IMR-90 (cell line): ENCODE measurements around the gene CCDC97. TPM values are rescaled to one million over a fixed set of nuclear protein-coding genes. Genes with fewer than 3 reads are reported as not detected.

Source experiments
- ATAC-seq: fragments of 200-7000 bp; cut with Tn5 transposase; 2 replicates; pipeline ENCODE4 v1.9.1; 2020; ENCODE audit warnings: low read depth, mild to moderate bottlenecking, moderate library complexity
- BruUV-seq: library from RNA; stranded (reverse); fragments of 400-500 nt; replicated peaks from 2 replicates; lab custom pipeline; 2021; lab: Mats Ljungman, UMichigan
- CTCF ChIA-PET: fragments of 300-600 bp; formaldehyde crosslinking; extraction: SDS; loops from one replicate; lab custom pipeline; 2021; ENCODE audit warnings: antibody characterized with exemption; lab: Yijun Ruan, JAX
- POLR2A ChIA-PET: fragments of 300-600 bp; sonication (Branson Sonifier 250); formaldehyde crosslinking; loops from one replicate; lab custom pipeline; 2022; ENCODE audit warnings: antibody characterized with exemption; ENCODE audit not compliant: unreplicated experiment; lab: Charles Lee
- DNase-seq: peaks from one replicate; pipeline ENCODE4 v3.0.0; 2013
- H2AFZ ChIP-seq: replicated peaks from 2 replicates; pipeline ENCODE3; 2013; ENCODE audit warnings: low read length, mild to moderate bottlenecking; ENCODE audit not compliant: poor library complexity
- H2AK5ac ChIP-seq: 2 replicates; pipeline ENCODE4 v1.6.1; 2013; ENCODE audit warnings: low read depth, low read length, inconsistent platforms
- H2AK9ac ChIP-seq: replicated peaks from 2 replicates; pipeline ENCODE3; 2013; ENCODE audit warnings: mild to moderate bottlenecking, low read depth, low read length, moderate library complexity; ENCODE audit not compliant: poor library complexity
- H2BK120ac ChIP-seq: 2 replicates; pipeline ENCODE4 v1.6.1; 2013; ENCODE audit warnings: low read depth, low read length, inconsistent platforms
- H2BK15ac ChIP-seq: 3 replicates; pipeline ENCODE4 v1.6.1; 2013; ENCODE audit warnings: low read depth, low read length, inconsistent platforms
- H2BK20ac ChIP-seq: 2 replicates; pipeline ENCODE4 v1.6.1; 2013; ENCODE audit warnings: low read depth, mild to moderate bottlenecking, inconsistent platforms, low read length, moderate library complexity
- H2BK5ac ChIP-seq: 2 replicates; pipeline ENCODE4 v1.6.1; 2013; ENCODE audit warnings: mild to moderate bottlenecking, low read depth, low read length, inconsistent platforms; ENCODE audit not compliant: poor library complexity, severe bottlenecking
- H3K14ac ChIP-seq: replicated peaks from 2 replicates; pipeline ENCODE4 v1.6.1; 2013; ENCODE audit warnings: low read depth, low read length, inconsistent platforms
- H3K18ac ChIP-seq: 2 replicates; pipeline ENCODE4 v1.6.1; 2013; ENCODE audit warnings: low read depth, low read length, control low read depth
- H3K23ac ChIP-seq: 2 replicates; pipeline ENCODE4 v1.6.1; 2013; ENCODE audit warnings: low read depth, low read length, inconsistent platforms
- H3K27ac ChIP-seq: 2 replicates; pipeline ENCODE4 v1.5.1; 2013; ENCODE audit warnings: mild to moderate bottlenecking, control low read depth, low read length; ENCODE audit not compliant: insufficient read depth
- H3K27me3 ChIP-seq: 2 replicates; pipeline ENCODE4 v1.6.1; 2013; ENCODE audit warnings: low read length; ENCODE audit not compliant: control insufficient read depth, insufficient read depth
- H3K36me3 ChIP-seq: 2 replicates; pipeline ENCODE4 v1.6.1; 2013; ENCODE audit warnings: low read length, mixed read lengths; ENCODE audit not compliant: control insufficient read depth, insufficient read depth
- H3K4ac ChIP-seq: 2 replicates; pipeline ENCODE4 v1.6.1; 2013; ENCODE audit warnings: low read depth, low read length, inconsistent platforms
- H3K4me1 ChIP-seq: 2 replicates; pipeline ENCODE4 v1.6.1; 2013; ENCODE audit warnings: low read length, mixed read lengths; ENCODE audit not compliant: control insufficient read depth, insufficient read depth
- H3K4me2 ChIP-seq: 2 replicates; pipeline ENCODE4 v1.6.1; 2013; ENCODE audit warnings: low read depth, mild to moderate bottlenecking, control low read depth, low read length, moderate library complexity
- H3K4me3 ChIP-seq: 2 replicates; pipeline ENCODE4 v1.5.1; 2013; ENCODE audit warnings: low read depth, mild to moderate bottlenecking, control low read depth, low read length, moderate library complexity; ENCODE audit not compliant: insufficient read depth
- H3K56ac ChIP-seq: 2 replicates; pipeline ENCODE4 v1.6.1; 2013; ENCODE audit warnings: low read length, inconsistent platforms; ENCODE audit not compliant: insufficient read depth; ENCODE audit errors: extremely low read depth
- H3K79me1 ChIP-seq, 2 experiments: 2 replicates each; pipeline ENCODE4 v1.6.1; 2013; ENCODE audit warnings: low read length in 2 of 2, inconsistent platforms in 1 of 2, low read depth in 1 of 2
- H3K9ac ChIP-seq: 2 replicates; pipeline ENCODE4 v1.6.1; 2013; ENCODE audit warnings: low read depth, low read length, control low read depth
- H3K9me1 ChIP-seq: 2 replicates; pipeline ENCODE4 v1.6.1; 2013; ENCODE audit warnings: low read length, inconsistent platforms; ENCODE audit not compliant: insufficient read depth
- H3K9me3 ChIP-seq: 2 replicates; pipeline ENCODE4 v1.6.1; 2013; ENCODE audit warnings: low read length; ENCODE audit not compliant: control insufficient read depth, insufficient read depth
- H4K20me1 ChIP-seq: 2 replicates; pipeline ENCODE4 v1.6.1; 2013; ENCODE audit warnings: low read length, inconsistent platforms; ENCODE audit not compliant: insufficient read depth
- H4K5ac ChIP-seq: 2 replicates; pipeline ENCODE4 v1.6.1; 2013; ENCODE audit warnings: mild to moderate bottlenecking, low read depth, low read length, control low read depth
- H4K8ac ChIP-seq, 2 experiments: 2 replicates each; pipeline ENCODE4 v1.6.1; 2013; ENCODE audit warnings: low read depth in 2 of 2, low read length in 2 of 2, control low read depth in 1 of 2, inconsistent platforms in 1 of 2
- H4K91ac ChIP-seq: 2 replicates; pipeline ENCODE4 v1.6.1; 2013; ENCODE audit warnings: low read depth, low read length, inconsistent platforms; ENCODE audit not compliant: insufficient read depth
- BHLHE40 ChIP-seq: fragments of 150-350 bp; IDR thresholded peaks from 2 replicates; pipeline ENCODE4 v1.6.1; 2016; ENCODE audit warnings: mild to moderate bottlenecking, low read depth, low read length
- CEBPB ChIP-seq: IDR thresholded peaks from 2 replicates; pipeline ENCODE4 v1.6.1; 2012; ENCODE audit warnings: low read depth, low read length, improper control_type of control experiment
- CHD1 ChIP-seq: IDR thresholded peaks from 2 replicates; pipeline ENCODE4 v1.6.1; 2012; ENCODE audit warnings: low read depth, low read length, improper control_type of control experiment
- FOS ChIP-seq: fragments of 150-350 bp; IDR thresholded peaks from 2 replicates; pipeline ENCODE4 v1.6.1; 2016; ENCODE audit warnings: low read depth, low read length
- MAFK ChIP-seq: IDR thresholded peaks from 2 replicates; pipeline ENCODE4 v1.6.1; 2012; ENCODE audit warnings: low read depth, low read length, improper control_type of control experiment
- MAZ ChIP-seq: IDR thresholded peaks from 2 replicates; pipeline ENCODE4 v1.6.1; 2012; ENCODE audit warnings: low read depth, mild to moderate bottlenecking, low read length, improper control_type of control experiment, moderate library complexity, borderline replicate concordance
- MXI1 ChIP-seq: IDR thresholded peaks from 2 replicates; pipeline ENCODE4 v1.6.1; 2012; ENCODE audit warnings: low read depth, mild to moderate bottlenecking, low read length, moderate library complexity, borderline replicate concordance
- NFE2L2 ChIP-seq: fragments of 150-350 bp; IDR thresholded peaks from 2 replicates; pipeline ENCODE4 v1.6.1; 2016; ENCODE audit warnings: low read depth, mild to moderate bottlenecking, low read length
- POLR2A ChIP-seq: IDR thresholded peaks from 2 replicates; pipeline ENCODE4 v1.6.1; 2012; ENCODE audit warnings: mild to moderate bottlenecking, low read depth, low read length
- RAD21 ChIP-seq: IDR thresholded peaks from 2 replicates; pipeline ENCODE4 v1.6.1; 2012; ENCODE audit warnings: low read length, improper control_type of control experiment
- RCOR1 ChIP-seq: IDR thresholded peaks from 2 replicates; pipeline ENCODE4 v1.6.1; 2012; ENCODE audit warnings: mild to moderate bottlenecking, low read length, improper control_type of control experiment; ENCODE audit not compliant: insufficient replicate concordance
- RFX5 ChIP-seq: IDR thresholded peaks from 2 replicates; pipeline ENCODE4 v1.8.0; 2012; ENCODE audit warnings: low read depth, mild to moderate bottlenecking, low read length, moderate library complexity
- USF2 ChIP-seq: fragments of 150-350 bp; IDR thresholded peaks from 2 replicates; pipeline ENCODE4 v1.6.1; 2017; ENCODE audit warnings: mild to moderate bottlenecking, antibody characterized with exemption, low read length, low read depth
- WGBS, 2 experiments: methylation state at CpG; one replicate each; pipeline versions ENCODE4 v1.1.5 to v1.1.7; 2013; ENCODE audit warnings: missing lambda C conversion rate in 2 of 2; ENCODE audit not compliant: insufficient read length in 1 of 2; ENCODE audit errors: extremely low coverage in 2 of 2; 5-methylcytosine and 5-hydroxymethylcytosine counted together
- dilution Hi-C: fragments of 300-500 bp; cut with HindIII; formaldehyde crosslinking; loops from one replicate; pipeline ENCODE4 v1.14.3; 2018; ENCODE audit warnings: low sequenced_read_pairs; ENCODE audit not compliant: unreplicated experiment
- in situ Hi-C: fragments of 300-500 bp; cut with MboI; formaldehyde crosslinking; loops from 3 replicates; pipeline ENCODE4 v1.14.3; 2019; ENCODE audit warnings: low sequenced_read_pairs, inconsistent platforms, mixed read lengths
- intact Hi-C: fragments of 100-400 bp; cut with micrococcal nuclease; formaldehyde crosslinking; loops from 2 replicates; pipeline ENCODE4 v1.10.0; 2022
- polyA plus RNA-seq, 3 experiments: library from polyadenylated mRNA; depleted of rRNA; stranded (reverse); fragments of >200 nt; gene quantifications; 2 replicates each; pipeline ENCODE4 v1.2.3, GENCODE V29; 2012; ENCODE audit warnings: low replicate concordance in 1 of 3
- total RNA-seq: library from RNA; depleted of rRNA; stranded (reverse); fragments of >200 nt; gene quantifications from 2 replicates; pipeline ENCODE4 v1.2.3, GENCODE V29; 2012
- TF ChIP-seq, protein P1 (sequence below): conservative IDR thresholded peaks from 2 replicates; pipeline ENCODE4 v1.5.1; 2012; ENCODE audit warnings: mild to moderate bottlenecking, low read depth, low read length, improper control_type of control experiment
- TF ChIP-seq, protein P2 (sequence below): fragments of 150-350 bp; IDR thresholded peaks from 2 replicates; pipeline ENCODE4 v1.6.1; 2016; ENCODE audit warnings: low read depth, mild to moderate bottlenecking, low read length, moderate library complexity, borderline replicate concordance

Gene CCDC97
- total and polyA plus RNA-seq, 2 of the 4 experiments (the other 2 are of a cell fraction): 4.1 to 11.0 TPM

GRCh38 chr19:41288673-41289530 is 21.1 kb upstream of the CCDC97 start:
- WGBS, 2 experiments: no CpG with 5 or more reads among the region's 3 CpGs
- H3K18ac ChIP-seq: no peak overlapping the region
- no peak overlapping the region for H4K91ac ChIP-seq
- no peak overlapping the region for H3K27ac ChIP-seq
- intact Hi-C loops: no loop called here
- no peak overlapping the region for H3K14ac ChIP-seq
- ATAC-seq: no peak
- H3K27me3 ChIP-seq: no peaks in the 10 kb centered on the region
- H2BK20ac ChIP-seq: no peak overlapping the region
- no peak overlapping the region for H2AFZ ChIP-seq
- no peak overlapping the region for H2AK5ac ChIP-seq
- H2AK9ac ChIP-seq: no peak overlapping the region
- no peaks in the 10 kb centered on the region for H3K9me1 ChIP-seq
- H3K23ac ChIP-seq: no peak overlapping the region
- H4K5ac ChIP-seq: no peak overlapping the region
- ChIA-PET POLR2A (no interaction called here), CTCF (interaction anchor here (1.5 kb wide), 1 partner anchor 19 kb away, joined by 5 read pairs; no protein-coding TSS in a partner anchor)
- H3K9me3 ChIP-seq: no peaks in the 10 kb centered on the region
- H3K36me3 ChIP-seq: peaks cover 68% of the 10 kb centered on the region
- BruUV-seq: no TSS peak
- H4K8ac ChIP-seq: no peak overlapping the region
- H2BK120ac ChIP-seq: no peak overlapping the region
- H3K9ac ChIP-seq: no peak overlapping the region
- peaks cover 19 to 44% of the 10 kb centered on the region in 2 experiments for H3K79me1 ChIP-seq
- H2BK5ac ChIP-seq: no peak overlapping the region
- H3K4ac ChIP-seq: no peak overlapping the region
- H3K4me3 ChIP-seq: no peak overlapping the region
- no peak overlapping the region for H3K4me2 ChIP-seq
- no peaks in the 10 kb centered on the region for H3K4me1 ChIP-seq
- dilution Hi-C loops: no loop called here
- peaks cover 16% of the 10 kb centered on the region; the same call in 1 of the 2 replicates for H4K20me1 ChIP-seq
- in situ Hi-C loops: no loop called here
- H3K56ac ChIP-seq: no peak overlapping the region
- no peak overlapping the region for H2BK15ac ChIP-seq
- no peak for DNase-seq
- TF ChIP-seq USF2 (no peak), CHD1 (no peak), CEBPB (no peak), FOS (no peak), MXI1 (no peak), BHLHE40 (no peak), RCOR1 (no peak), NFE2L2 (no peak), MAZ (no peak), RFX5 (no peak), RAD21 (no peak), MAFK (no peak), POLR2A (no peak)
- TF ChIP-seq, protein P1, sequence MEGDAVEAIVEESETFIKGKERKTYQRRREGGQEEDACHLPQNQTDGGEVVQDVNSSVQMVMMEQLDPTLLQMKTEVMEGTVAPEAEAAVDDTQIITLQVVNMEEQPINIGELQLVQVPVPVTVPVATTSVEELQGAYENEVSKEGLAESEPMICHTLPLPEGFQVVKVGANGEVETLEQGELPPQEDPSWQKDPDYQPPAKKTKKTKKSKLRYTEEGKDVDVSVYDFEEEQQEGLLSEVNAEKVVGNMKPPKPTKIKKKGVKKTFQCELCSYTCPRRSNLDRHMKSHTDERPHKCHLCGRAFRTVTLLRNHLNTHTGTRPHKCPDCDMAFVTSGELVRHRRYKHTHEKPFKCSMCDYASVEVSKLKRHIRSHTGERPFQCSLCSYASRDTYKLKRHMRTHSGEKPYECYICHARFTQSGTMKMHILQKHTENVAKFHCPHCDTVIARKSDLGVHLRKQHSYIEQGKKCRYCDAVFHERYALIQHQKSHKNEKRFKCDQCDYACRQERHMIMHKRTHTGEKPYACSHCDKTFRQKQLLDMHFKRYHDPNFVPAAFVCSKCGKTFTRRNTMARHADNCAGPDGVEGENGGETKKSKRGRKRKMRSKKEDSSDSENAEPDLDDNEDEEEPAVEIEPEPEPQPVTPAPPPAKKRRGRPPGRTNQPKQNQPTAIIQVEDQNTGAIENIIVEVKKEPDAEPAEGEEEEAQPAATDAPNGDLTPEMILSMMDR: no peak
- TF ChIP-seq, protein P2, sequence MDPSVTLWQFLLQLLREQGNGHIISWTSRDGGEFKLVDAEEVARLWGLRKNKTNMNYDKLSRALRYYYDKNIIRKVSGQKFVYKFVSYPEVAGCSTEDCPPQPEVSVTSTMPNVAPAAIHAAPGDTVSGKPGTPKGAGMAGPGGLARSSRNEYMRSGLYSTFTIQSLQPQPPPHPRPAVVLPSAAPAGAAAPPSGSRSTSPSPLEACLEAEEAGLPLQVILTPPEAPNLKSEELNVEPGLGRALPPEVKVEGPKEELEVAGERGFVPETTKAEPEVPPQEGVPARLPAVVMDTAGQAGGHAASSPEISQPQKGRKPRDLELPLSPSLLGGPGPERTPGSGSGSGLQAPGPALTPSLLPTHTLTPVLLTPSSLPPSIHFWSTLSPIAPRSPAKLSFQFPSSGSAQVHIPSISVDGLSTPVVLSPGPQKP: no peak
